ENCODE measurements around the gene ACSM3.
"Not testable (repeated sequence)": the region's sequence is repeated elsewhere in the genome, so short reads cannot be mapped to it uniquely, and the experiment has no call there.

Gene ACSM3

GRCh38 chr16:20763461-20764232, at the start of gene ACSM3:
Gene ACSM3, plus strand, starts transcription at chr16:20764014. Its CDS starts 6,021 bp downstream, at chr16:20770035.
- ATAC-seq: peak; percentile 98 to 99

GRCh38 chr16:20717718-20718117, 46.1 kb upstream of the ACSM3 start:
- ATAC-seq: not testable (repeated sequence)

- ATAC-seq: no peak
These were observed 43.6 kb upstream of the ACSM3 start for GRCh38 chr16:20720251-20720650.

GRCh38 chr16:20726661-20727060, 37.2 kb upstream of the ACSM3 start:
- ATAC-seq: no peak

GRCh38 chr16:20727181-20727580, 36.6 kb upstream of the ACSM3 start:
- ATAC-seq: no peak

- ATAC-seq: no peak
These were observed 34.7 kb upstream of the ACSM3 start for GRCh38 chr16:20729141-20729540.

- no peak for ATAC-seq
These were observed 29.8 kb upstream of the ACSM3 start for GRCh38 chr16:20734056-20734455.

- no peak for ATAC-seq
These were observed 29.0 kb upstream of the ACSM3 start for GRCh38 chr16:20734782-20735181.

GRCh38 chr16:20735490-20735889, 28.3 kb upstream of the ACSM3 start:
- peak; percentile 77 to 92 for ATAC-seq

GRCh38 chr16:20740007-20740883, 23.6 kb upstream of the ACSM3 start:
- ATAC-seq: no peak

- peak; percentile 83 to 85 for ATAC-seq
These were observed 22.8 kb upstream of the ACSM3 start for GRCh38 chr16:20740901-20741521.

GRCh38 chr16:20741554-20742285, 22.1 kb upstream of the ACSM3 start, which contains the start of gene THUMPD1:
Gene THUMPD1, minus strand, starts transcription at chr16:20741818. Its CDS starts 79 bp downstream, at chr16:20741739.
- ATAC-seq: peak; percentile 94 to 95

GRCh38 chr16:20743591-20743990, 20.2 kb upstream of the ACSM3 start:
- ATAC-seq: no peak

GRCh38 chr16:20744922-20745440, 18.8 kb upstream of the ACSM3 start:
- no peak for ATAC-seq

- ATAC-seq: no peak
These were observed 17.4 kb upstream of the ACSM3 start for GRCh38 chr16:20746461-20746860.

- ATAC-seq: no peak
These were observed 16.6 kb upstream of the ACSM3 start for GRCh38 chr16:20747030-20747816.

GRCh38 chr16:20749474-20749873, 14.3 kb upstream of the ACSM3 start:
- ATAC-seq: no peak

- ATAC-seq: no peak
These were observed 13.3 kb upstream of the ACSM3 start for GRCh38 chr16:20750558-20750957.

GRCh38 chr16:20753727-20754126, 10.1 kb upstream of the ACSM3 start:
- no peak for ATAC-seq

- no peak for ATAC-seq
These were observed 8.6 kb upstream of the ACSM3 start for GRCh38 chr16:20755238-20755637.

- ATAC-seq: not testable (repeated sequence)
These were observed 8.0 kb upstream of the ACSM3 start for GRCh38 chr16:20755799-20756198.

All from activated CD4-positive, CD25-positive, alpha-beta regulatory T cell treated with anti-CD3 and anti-CD28 coated beads, Interleukin-2, amount 50 U/mL, for 24 hours (primary cell).